Keratinocyte (primary cell): Measurements from ENCODE around the gene CDS2.

ENCODE experiments used
- CTCF ChIP-seq, 3 experiments: IDR thresholded peaks in 1 of 3; conservative IDR thresholded peaks in 1 of 3; optimal IDR thresholded peaks in 1 of 3; 2 replicates in 2 of 3; 3 replicates in 1 of 3; pipeline versions ENCODE3 to v1.5.1; 2011; ENCODE audit warnings: low read length in 3 of 3, mild to moderate bottlenecking in 3 of 3, moderate library complexity in 2 of 3, control low read depth in 1 of 3, inconsistent platforms in 1 of 3; ENCODE audit not compliant: insufficient read depth in 2 of 3; ENCODE audit errors: extremely low read depth in 1 of 3
- EZH2 ChIP-seq: IDR thresholded peaks from one replicate; pipeline ENCODE4 v1.6.1; 2012; ENCODE audit warnings: inconsistent platforms, mild to moderate bottlenecking, low read length, moderate library complexity

GRCh38 chr20:5178046-5178445, 51.2 kb downstream of the CDS2 start:
- TF ChIP-seq CTCF (optimal IDR thresholded peaks at IDR 0.05 in 1 of 3, IDR thresholded peaks at IDR 0.05 in 1 of 3, conservative IDR thresholded peaks at IDR 0.05 in 1 of 3; ENCODE audit: extremely low read depth in 1 of 3, insufficient read depth in 2 of 3, low read length in 3 of 3) (no peak), EZH2 (no peak)
